IMR-90 (cell line): ENCODE data around the gene NPFF.

Experiments
- CTCF ChIP-seq: conservative IDR thresholded peaks from 2 replicates; pipeline ENCODE4 v1.5.1; 2012; ENCODE audit warnings: mild to moderate bottlenecking, low read depth, low read length, improper control_type of control experiment
- NFE2L2 ChIP-seq: fragments of 150-350 bp; IDR thresholded peaks from 2 replicates; pipeline ENCODE4 v1.6.1; 2016; ENCODE audit warnings: low read depth, mild to moderate bottlenecking, low read length
- POLR2A ChIP-seq: IDR thresholded peaks from 2 replicates; pipeline ENCODE4 v1.6.1; 2012; ENCODE audit warnings: mild to moderate bottlenecking, low read depth, low read length
- RCOR1 ChIP-seq: IDR thresholded peaks from 2 replicates; pipeline ENCODE4 v1.6.1; 2012; ENCODE audit warnings: mild to moderate bottlenecking, low read length, improper control_type of control experiment; ENCODE audit not compliant: insufficient replicate concordance
- USF2 ChIP-seq: fragments of 150-350 bp; IDR thresholded peaks from 2 replicates; pipeline ENCODE4 v1.6.1; 2017; ENCODE audit warnings: mild to moderate bottlenecking, antibody characterized with exemption, low read length, low read depth

GRCh38 chr12:53505555-53506449 lies 1.5 kb downstream of the NPFF start:
- TF ChIP-seq NFE2L2 (no peak), CTCF (no peak), USF2 (no peak), RCOR1 (no peak), POLR2A (no peak)
